ENCODE measurements around the gene SPRR5. TPM values are rescaled to one million over a fixed set of nuclear protein-coding genes. Genes with fewer than 3 reads are reported as not detected.

Gene SPRR5
- total RNA-seq, 2 donors from 2014 or later = not detected

DNA sequence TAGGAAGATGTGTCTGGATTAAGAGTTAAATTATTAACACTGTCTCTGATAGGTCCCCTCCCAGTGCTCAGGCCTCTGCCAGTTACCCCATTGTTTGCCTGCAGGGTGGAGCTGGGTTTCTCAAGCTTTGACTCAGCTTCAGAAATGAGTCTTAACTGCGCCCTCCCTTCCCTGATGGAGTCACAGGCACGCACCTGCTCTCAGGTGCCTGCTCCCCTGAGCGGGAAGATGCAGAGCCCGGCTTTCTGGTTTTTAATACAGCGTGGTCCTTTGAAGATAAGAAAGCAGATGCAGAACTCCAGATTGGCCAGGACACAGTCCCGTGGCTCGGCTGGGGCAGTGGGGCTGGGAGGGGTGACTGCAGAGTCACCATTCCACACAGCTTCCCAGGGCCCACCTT, 20.2 kb downstream of the SPRR5 start:
- H3K9me3 Mint-ChIP-seq = no peaks in the 10 kb centered on the region

DNA sequence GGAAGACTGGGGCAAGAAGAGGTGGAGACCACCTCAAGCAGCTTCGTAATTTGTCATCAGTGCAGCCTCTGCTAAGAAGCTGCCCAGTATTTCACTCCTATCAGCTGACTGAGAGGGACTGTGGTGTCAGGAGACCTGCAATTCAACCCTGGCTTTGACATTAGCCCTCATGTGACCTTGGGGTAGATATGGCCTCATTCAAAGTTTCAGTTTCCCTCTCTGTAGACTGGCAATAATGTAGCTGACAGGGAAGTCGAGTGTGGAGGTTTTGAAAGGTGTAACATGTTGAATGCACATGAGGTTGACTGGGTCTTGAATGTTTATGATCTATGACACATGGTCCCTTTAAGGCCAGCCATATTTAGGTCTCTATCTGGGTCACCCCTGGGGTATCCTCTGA, 21.2 kb downstream of the SPRR5 start:
- Mint-ChIP-seq H3K27ac (no peak overlapping the region), H3K9me3 (no peaks in the 10 kb centered on the region)

More for the DNA sequence above, 20.2 kb downstream of the SPRR5 start:
- Mint-ChIP-seq H3K27ac (no peak overlapping the region), H3K36me3 (no peaks in the 10 kb centered on the region)
- DNase-seq (ENCODE audit: low spot score in 2 of 2) = no peak
- peak in 1 of 2 donors; percentile 83 for ATAC-seq

DNA sequence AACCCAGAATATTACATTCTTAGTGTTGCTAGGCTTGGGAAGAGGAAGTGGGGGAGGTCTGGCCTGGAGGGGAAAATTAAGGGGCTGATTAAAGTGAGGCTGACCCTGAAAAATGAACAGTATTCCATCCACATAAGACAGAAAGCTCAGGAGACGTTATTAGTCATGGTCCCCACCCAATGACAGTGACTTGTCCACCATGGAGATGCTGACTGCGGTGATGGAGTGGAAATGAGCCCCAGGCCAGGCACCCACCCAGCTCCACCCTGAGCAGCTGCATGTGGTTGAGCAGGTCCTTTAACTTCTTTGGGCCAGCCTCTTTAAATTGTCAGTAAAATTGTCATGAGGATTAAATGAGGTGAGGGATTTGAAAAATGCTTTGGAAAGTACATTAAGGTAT, 22.0 kb downstream of the SPRR5 start:
- no peak for DNase-seq (ENCODE audit: low spot score in 2 of 2)
- Mint-ChIP-seq H3K9me3 (no peaks in the 10 kb centered on the region), H3K36me3 (no peaks in the 10 kb centered on the region), H3K27ac (no peak overlapping the region)
- no peak for ATAC-seq

More for the DNA sequence above, 21.2 kb downstream of the SPRR5 start:
- H3K36me3 Mint-ChIP-seq = no peaks in the 10 kb centered on the region
- ATAC-seq (peak in 1 of 2 donors; percentile 47), DNase-seq (ENCODE audit: low spot score in 2 of 2) (no peak)

DNA sequence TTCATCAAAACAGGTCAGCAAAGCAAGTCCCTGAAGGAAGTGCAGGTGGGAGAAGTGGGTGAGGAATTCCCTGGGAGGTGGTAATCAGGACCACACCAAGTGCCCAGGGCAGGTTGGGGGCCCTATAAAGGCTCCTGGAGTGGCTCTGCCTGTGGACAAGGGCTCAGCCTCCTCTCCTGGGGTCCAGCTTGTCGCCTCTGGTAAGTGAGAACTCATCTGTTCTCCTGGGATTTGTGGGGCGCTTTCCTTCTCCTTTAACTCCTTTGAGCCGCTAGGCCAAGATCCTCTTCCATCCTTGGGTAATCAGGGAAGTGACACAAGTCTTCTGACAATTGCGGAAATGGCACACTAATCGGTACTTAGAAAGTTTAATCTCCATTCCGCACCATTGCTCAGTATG, 23.5 kb downstream of the SPRR5 start, which contains the start of gene SPRR4:
TSS of gene SPRR4 (plus strand) at position 154 of the 400 bp plus-strand sequence. CDS start 1,243 bp downstream, outside the sequence.
- Mint-ChIP-seq H3K36me3 (no peaks in the 10 kb centered on the region), H3K9me3 (no peaks in the 10 kb centered on the region), H3K27ac (no peak within 1 kb of the TSS)
- DNase-seq (ENCODE audit: low spot score in 2 of 2) (no peak), ATAC-seq (no peak)

DNA sequence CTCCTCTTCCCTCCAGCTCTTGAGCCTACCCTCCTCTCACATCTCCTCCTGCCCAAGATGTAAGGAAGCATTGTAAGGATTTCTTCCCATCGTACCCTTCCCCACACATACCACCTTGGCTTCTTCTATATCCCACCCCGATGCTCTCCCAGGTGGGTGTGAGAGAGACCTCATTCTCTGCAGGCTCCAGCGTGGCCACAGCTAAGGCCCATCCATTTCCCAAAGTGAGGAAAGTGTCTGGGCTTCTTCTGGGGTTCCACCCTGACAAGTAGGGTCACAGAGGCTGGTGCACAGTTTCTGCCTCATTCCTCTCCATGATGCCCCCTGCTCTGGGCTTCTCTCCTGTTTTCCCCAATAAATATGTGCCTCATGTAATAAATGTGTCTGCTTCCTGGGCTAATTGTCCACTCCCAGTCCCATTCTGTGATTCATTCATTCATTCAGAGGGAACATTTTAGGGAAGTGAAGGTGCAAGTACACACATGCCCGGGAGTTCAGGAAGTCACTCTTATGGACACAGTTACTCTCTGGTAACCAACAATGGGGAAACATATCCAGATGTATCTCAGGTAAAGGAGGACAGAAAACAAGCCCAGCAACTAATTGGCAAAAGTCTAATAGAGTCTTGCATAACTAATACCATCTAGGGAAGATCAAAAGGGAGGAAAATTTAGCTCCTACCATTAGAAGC, 25.3 kb downstream of the SPRR5 start:
- ATAC-seq = no peak
- H3K36me3 Mint-ChIP-seq = no peaks in the 10 kb centered on the region
- no peak overlapping the region for H3K27ac Mint-ChIP-seq
- no peaks in the 10 kb centered on the region for H3K9me3 Mint-ChIP-seq
- no peak for DNase-seq (ENCODE audit: low spot score in 2 of 2)

DNA sequence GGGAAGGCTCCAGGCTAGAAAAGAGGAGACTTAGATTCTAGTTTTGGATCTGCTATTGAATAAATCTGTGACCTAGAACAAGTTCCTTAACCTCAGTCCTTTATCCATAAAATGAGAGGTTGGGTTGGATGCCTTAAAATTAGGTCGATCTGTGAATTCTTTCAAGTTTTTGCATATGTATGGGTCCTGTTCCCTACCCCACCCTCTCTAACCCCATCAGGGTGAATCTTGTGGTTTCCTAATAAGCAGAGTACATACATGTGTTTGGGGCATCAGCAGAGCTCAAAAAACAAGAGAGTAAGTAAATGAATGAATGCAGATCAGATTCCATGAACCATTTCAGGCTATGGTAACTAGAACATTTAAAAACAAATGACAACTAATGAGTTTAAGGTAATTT, 29.7 kb downstream of the SPRR5 start:
- ATAC-seq (no peak), DNase-seq (ENCODE audit: low spot score in 2 of 2) (no peak)
- no peak overlapping the region for H3K27ac Mint-ChIP-seq
- H3K9me3 Mint-ChIP-seq = no peaks in the 10 kb centered on the region
- H3K36me3 Mint-ChIP-seq = no peaks in the 10 kb centered on the region

DNA sequence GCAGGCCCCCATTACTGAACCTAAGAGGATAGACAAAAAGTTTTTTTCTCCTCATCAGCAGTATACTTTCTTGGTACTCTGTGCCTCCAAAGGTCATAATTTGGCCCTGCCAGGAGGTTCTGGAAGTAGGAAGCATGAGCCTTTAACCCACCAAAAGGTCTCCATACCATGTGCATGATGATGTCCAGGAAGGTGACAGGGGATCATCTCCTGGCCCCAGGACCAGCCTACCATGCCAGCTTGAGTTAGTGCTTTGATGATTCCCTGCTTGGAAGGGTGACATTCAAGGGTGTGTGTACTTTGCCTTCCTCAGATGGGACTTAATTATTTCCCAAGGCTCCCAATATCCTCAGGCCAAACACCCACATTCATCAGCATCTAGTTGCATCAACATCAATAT, 30.6 kb downstream of the SPRR5 start:
- Mint-ChIP-seq H3K36me3 (no peaks in the 10 kb centered on the region), H3K9me3 (no peaks in the 10 kb centered on the region), H3K27ac (no peak overlapping the region)
- no peak for ATAC-seq
- DNase-seq (ENCODE audit: low spot score in 2 of 2) = no peak

DNA sequence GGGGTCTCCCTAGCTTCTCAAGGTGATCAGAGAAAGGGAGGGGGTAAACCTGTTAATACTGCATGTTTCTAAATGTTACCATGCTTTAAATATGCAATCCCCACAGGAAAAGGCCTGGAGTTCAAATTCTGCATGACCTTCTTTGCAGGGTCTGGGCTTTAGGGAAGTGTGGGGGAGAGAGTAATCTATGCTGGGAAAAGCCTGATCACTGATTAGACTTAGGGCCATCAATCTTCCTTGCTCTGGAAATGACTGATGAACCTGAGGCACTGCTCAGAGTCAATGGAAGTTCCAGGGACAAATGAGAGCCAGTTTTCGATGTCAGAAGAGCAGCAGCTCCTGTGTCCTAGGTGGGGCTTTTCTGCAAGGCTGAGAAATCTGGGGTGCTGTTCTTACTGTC, 33.7 kb downstream of the SPRR5 start:
- H3K36me3 Mint-ChIP-seq = no peaks in the 10 kb centered on the region
- no peak overlapping the region for H3K27ac Mint-ChIP-seq
- ATAC-seq = no peak
- H3K9me3 Mint-ChIP-seq = no peaks in the 10 kb centered on the region
- no peak for DNase-seq (ENCODE audit: low spot score in 2 of 2)

DNA sequence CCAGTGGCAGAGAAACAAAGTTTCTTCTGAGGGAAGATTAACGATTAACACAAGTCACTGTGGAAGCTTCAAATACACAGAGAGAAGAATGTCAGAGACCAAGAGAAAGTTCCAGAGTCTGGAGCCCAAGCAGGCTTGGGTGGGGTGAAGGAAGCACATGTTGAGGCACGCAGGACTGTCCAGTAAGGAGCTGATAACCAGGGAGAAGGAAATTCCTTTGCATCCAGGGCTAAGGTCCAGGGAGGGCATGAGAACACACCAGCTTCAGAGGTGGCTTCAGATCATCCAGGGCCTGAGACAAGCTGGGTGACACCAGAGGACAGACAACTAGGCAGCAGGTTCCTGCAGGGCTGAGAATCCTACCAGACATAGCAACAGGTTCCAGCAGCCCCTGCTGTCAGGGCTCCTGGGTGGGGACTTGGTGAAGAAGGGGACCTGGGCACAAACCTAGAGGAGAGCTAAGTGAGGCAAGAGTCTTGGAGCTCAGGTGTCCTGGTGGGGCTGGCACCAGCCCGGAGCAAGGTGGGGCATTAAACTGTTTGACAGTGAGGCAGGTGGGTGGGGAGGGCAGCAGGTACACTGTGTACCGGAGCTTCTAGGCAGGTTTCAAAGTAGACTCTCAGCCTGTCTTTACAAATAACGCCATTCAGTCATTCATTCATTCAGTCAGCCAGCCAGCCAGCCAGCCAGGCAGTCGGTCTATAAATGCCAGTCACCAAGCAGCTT, 34.3 kb downstream of the SPRR5 start:
- Mint-ChIP-seq H3K9me3 (no peaks in the 10 kb centered on the region), H3K36me3 (no peaks in the 10 kb centered on the region), H3K27ac (no peak overlapping the region)
- no peak for DNase-seq (ENCODE audit: low spot score in 2 of 2)
- ATAC-seq = no peak

DNA sequence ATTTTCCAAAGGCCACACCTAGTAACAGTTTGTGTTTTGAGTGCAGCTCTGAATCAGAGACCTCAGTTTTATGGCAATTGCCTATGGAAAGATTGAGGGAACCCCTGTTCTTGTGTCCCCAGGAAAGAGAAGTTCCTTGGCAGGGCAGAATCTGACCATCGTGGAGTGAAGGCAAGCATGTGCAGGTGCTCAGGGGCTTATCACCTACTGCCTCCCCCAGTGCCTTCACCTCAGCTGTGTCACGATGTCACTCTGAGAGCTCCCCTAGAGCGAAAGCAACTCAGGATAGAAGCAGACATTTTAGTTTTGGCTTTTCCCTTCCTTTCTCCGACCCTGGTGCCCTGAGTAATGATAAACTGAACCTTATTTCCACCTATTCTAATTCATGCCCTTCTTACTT, 35.1 kb downstream of the SPRR5 start:
- DNase-seq (ENCODE audit: low spot score in 2 of 2) (no peak), ATAC-seq (no peak)
- Mint-ChIP-seq H3K36me3 (no peaks in the 10 kb centered on the region), H3K27ac (no peak overlapping the region), H3K9me3 (no peaks in the 10 kb centered on the region)

DNA sequence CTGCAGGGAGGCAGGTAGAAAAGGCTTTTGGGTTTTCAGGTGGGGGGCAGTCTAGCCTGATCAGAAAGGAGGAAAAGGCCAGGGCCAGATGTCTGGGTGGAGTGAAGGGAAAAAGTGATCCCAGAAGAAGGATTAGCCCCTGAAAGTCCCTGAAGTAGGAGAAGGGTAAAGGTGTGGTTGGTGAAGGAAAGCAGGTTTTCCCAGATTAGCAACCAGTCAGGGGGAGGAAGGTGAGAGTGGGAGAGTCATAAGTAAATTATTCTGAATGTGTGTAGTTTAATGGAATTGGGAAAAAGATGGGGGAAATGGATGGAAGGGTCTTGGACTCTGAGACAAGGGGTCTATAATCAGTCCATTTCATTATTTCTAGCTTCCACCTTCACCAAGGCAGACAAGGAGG, 36.2 kb downstream of the SPRR5 start:
- H3K9me3 Mint-ChIP-seq = no peaks in the 10 kb centered on the region
- no peak for DNase-seq (ENCODE audit: low spot score in 2 of 2)
- no peak overlapping the region for H3K27ac Mint-ChIP-seq
- no peak for ATAC-seq
- no peaks in the 10 kb centered on the region for H3K36me3 Mint-ChIP-seq

DNA sequence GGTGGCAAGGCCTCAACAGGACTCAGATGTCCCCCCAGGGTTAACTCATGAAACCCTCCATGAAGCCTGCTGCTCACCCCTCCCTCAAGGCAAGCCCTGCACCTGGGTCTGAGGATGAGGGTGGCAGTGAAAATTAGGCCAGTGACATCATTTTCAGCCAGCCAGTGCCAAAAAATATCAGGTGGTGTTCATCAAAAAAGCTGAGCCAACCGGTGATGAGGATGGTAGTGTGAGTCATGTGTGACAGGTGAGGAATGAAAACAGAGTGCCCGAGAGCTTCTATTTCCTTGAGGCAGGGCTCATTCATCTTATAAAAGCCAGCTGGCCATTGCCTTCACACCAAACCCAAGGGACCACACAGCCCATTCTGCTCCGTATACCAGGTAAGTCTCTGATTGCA, 36.7 kb downstream of the SPRR5 start, which contains the start of gene SPRR1A:
TSS of gene SPRR1A (plus strand) at position 339 of the 400 bp plus-strand sequence. CDS start 1,150 bp downstream, outside the sequence.
- Mint-ChIP-seq H3K27ac (no peak within 1 kb of the TSS), H3K9me3 (no peaks in the 10 kb centered on the region), H3K36me3 (no peaks in the 10 kb centered on the region)
- no peak for ATAC-seq
- DNase-seq (ENCODE audit: low spot score in 2 of 2) = no peak

DNA sequence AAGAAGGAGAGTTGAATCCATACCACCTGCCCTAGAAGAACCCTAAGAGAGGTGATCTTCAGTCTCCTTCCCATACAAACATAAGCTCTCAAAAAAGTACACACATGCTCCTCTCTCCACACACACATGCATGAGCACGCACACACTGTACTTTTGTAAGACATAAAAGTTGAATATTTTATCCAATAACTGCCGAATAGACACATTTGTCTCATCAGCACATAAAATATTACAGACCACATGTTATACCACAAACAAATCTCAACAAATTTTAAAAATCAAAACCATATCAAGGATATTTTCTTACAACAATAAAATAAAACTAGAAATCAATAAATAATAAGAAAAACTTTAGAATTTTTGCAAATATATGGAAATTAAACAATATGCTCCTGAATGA, 39.6 kb downstream of the SPRR5 start:
- ATAC-seq = no peak

DNA sequence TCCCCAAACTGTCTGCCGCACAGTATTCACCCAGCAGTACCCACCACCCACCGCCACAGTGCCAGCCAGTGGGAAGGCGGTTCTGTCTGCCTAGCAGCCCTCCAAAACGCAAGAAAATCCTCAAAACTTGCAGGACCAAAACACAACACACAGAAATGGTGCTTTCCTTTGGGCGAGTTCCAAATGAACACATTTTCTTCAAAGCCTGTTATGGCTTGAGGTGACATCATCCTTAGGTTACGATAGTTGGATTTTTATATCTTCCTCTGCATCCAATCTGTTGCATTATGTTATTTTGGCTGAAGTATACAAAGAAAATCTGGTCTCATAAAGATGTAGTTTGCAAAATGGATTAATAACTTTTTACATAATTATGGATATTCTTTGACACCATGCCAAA, 46.2 kb downstream of the SPRR5 start:
- Mint-ChIP-seq H3K27ac (no peak overlapping the region), H3K36me3 (no peaks in the 10 kb centered on the region), H3K9me3 (no peaks in the 10 kb centered on the region)
- ATAC-seq (no peak), DNase-seq (ENCODE audit: low spot score in 2 of 2) (no peak)

More for the DNA sequence above, 39.6 kb downstream of the SPRR5 start:
- Mint-ChIP-seq H3K36me3 (no peaks in the 10 kb centered on the region), H3K9me3 (no peaks in the 10 kb centered on the region), H3K27ac (no peak overlapping the region)
- DNase-seq (ENCODE audit: low spot score in 2 of 2) = no peak

DNA sequence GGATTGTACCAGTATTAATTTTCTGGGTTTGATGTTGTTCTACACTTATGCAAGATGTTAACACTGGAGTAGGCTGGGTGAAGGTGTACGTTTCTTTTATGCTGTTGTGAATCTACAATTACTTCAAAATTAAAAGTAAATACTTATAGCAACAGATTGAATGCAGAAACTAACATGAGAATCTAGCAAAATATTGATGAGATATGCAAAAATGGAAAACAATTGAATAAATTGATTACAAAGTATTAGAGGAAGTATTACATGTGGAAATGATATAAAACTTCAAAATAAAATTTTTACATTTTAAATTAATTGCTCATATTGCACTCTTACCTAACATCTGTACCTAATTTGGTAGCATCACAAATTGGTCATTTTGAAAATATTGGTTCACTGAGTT, 48.8 kb downstream of the SPRR5 start:
- H3K9me3 Mint-ChIP-seq = no peaks in the 10 kb centered on the region
- no peak for DNase-seq (ENCODE audit: low spot score in 2 of 2)
- no peaks in the 10 kb centered on the region for H3K36me3 Mint-ChIP-seq
- no peak overlapping the region for H3K27ac Mint-ChIP-seq
- no peak for ATAC-seq

DNA sequence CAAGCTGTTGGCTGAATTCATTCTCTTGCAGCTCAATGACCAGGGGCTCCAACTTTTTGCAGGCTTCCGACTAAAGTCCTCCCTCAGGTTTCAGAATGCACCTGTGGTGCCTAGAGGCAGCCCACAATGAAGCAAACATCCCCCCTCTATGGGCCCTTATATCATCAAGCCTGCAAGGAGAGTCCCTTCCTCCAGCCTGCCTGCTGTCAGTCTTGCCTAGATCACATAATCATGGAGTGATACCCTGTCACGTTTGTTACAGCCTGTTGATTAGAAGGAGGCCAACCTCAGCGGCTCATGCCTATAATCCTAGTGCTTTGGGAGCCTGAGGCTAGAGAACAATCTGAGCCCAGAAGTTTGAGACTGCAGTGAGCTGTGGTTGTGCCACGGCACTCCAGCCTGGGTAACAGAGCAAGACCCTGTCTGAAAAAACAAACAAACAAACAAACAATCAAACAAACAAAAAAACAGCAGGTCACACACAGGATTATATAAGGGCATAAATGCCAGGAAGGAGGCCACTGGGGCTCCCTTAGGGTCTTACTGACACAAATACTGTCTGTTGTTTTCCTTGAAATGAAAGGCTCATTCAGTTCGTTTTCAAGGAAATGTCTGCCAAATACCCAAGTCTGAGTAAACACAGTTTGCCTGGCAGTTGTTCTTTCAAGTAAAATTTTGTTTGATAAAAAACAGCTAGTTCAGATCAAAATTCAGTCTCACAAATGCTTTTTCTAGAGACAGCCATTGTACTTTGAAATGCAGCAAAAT, 49.8 kb downstream of the SPRR5 start:
- Mint-ChIP-seq H3K36me3 (no peaks in the 10 kb centered on the region), H3K9me3 (no peaks in the 10 kb centered on the region), H3K27ac (no peak overlapping the region)
- DNase-seq (ENCODE audit: low spot score in 2 of 2) (no peak), ATAC-seq (no peak)

DNA sequence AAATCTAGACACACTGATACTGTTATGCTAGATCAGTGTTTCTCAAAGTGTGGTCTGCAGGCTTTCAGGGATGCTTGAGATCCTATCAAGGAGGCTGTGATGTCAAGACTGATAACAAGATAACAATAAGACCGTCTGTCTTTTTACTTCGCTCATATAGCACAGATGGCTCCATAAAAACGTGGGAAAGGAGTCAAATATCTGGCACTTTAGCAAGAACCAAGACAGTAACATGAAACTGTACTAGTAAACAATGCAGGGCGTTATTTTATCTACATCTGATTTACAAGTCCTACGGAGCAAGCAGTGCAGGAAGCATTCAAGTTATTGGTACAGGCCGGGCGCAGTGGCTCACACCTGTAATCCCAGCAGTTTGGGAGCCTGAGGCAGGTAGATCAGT, 50.9 kb downstream of the SPRR5 start:
- DNase-seq (ENCODE audit: low spot score in 2 of 2) = no peak
- H3K27ac Mint-ChIP-seq = no peak overlapping the region
- ATAC-seq = no peak

More for the DNA sequence above, 50.9 kb downstream of the SPRR5 start:
- Mint-ChIP-seq H3K9me3 (peaks cover 0 to 3% of the 10 kb centered on the region in 2 donors), H3K36me3 (no peaks in the 10 kb centered on the region)
